ENCODE results near the gene GRK6. TPM values are rescaled to one million over a fixed set of nuclear protein-coding genes. Genes with fewer than 3 reads are reported as not detected.

GRK6 gene
- total RNA-seq, 1 donor from 2014 or later = 46.4 TPM

DNA sequence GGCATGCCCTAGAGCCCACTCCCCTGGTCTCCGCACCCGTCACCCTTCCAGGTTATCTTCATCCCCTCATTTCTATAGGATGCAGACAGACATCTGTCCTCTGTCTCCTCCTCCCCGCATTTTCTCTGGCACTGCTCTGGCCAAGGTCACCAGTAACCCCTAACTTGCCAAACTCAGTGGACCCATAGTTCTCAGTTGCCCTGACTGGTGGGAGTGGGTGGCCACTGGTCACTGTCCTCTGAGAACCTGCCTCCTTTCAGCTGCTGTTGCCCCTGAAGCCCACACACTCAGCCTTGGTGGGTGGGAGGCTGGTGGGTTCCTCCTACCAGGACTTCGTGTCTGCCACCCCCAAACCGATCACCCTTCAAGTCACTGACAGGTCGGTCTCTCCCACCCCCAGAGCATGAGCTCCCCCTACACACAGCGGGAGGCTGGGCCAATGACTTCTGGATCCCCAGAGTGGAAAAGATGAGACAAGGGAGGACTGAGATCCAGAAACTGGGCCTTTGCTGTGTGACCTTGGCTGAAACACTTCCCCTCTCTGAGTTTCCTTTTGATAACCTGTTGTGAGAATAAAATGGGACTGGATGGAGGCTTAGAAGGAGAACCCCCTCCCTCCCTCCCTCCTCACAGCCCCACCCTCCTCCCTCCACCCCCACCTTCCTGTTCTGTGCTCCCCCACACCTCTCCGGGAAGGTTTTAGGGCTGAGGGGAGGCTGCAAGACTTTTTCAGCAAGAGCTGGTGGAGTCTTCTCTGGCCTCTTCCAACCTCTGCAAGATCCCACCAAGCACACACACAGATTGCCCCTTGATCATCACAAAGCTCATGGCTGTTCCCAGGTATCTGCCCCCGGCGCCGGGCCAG, 49.3 kb downstream of the GRK6 start:
- H3K4me3 ChIP-seq (ENCODE audit: low read depth, low read length) = no peak overlapping the region
- H3K27me3 ChIP-seq (ENCODE audit: control insufficient read depth, insufficient read depth, low read length) = no peaks in the 10 kb centered on the region
- DNase-seq (ENCODE audit: low read depth) = no peak
- TF ChIP-seq, protein P1, sequence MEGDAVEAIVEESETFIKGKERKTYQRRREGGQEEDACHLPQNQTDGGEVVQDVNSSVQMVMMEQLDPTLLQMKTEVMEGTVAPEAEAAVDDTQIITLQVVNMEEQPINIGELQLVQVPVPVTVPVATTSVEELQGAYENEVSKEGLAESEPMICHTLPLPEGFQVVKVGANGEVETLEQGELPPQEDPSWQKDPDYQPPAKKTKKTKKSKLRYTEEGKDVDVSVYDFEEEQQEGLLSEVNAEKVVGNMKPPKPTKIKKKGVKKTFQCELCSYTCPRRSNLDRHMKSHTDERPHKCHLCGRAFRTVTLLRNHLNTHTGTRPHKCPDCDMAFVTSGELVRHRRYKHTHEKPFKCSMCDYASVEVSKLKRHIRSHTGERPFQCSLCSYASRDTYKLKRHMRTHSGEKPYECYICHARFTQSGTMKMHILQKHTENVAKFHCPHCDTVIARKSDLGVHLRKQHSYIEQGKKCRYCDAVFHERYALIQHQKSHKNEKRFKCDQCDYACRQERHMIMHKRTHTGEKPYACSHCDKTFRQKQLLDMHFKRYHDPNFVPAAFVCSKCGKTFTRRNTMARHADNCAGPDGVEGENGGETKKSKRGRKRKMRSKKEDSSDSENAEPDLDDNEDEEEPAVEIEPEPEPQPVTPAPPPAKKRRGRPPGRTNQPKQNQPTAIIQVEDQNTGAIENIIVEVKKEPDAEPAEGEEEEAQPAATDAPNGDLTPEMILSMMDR (IDR thresholded peaks at IDR 0.05; ENCODE audit: insufficient read depth, low read length, poor library complexity, severe bottlenecking) = no peak
- H3K36me3 ChIP-seq (ENCODE audit: control insufficient read depth, insufficient read depth, low read length) = peaks cover 2% of the 10 kb centered on the region

DNA sequence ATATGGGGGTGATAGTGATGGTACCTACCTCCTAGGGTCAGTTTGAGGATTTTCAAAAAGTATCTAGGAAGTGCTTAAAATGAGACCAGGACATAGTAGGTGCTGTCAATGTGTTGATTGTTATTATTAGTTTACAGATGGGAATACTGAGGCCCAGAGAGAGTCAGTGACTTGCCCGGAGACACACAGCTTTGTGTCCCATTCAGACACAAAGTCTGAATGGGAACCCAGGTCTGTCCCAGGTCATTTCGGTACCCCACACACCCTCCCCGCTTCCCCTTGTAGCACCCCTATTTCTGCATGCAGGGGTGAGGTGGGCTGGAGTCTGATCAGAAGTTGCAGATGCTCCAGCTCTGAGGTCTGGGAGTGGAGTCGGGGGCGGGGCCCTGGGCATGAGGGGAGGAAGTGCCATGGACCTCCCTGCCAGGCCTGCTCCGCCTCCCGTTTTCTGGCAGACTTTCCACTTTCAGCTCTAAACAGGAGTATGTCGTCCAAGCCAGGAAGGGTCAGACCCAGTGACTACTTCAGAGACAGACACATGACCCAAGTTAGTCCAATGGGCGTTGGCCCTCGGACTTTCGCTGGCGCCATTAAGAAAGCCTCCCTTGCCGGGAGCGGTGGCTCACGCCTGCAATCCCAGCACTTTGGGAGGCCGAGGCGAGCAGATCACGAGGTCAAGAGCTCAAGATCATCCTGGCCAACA, 50.2 kb downstream of the GRK6 start:
- no peaks in the 10 kb centered on the region for H3K27me3 ChIP-seq (ENCODE audit: control insufficient read depth, insufficient read depth, low read length)
- H3K4me3 ChIP-seq (ENCODE audit: low read depth, low read length) = no peak overlapping the region
- peaks cover 1% of the 10 kb centered on the region for H3K36me3 ChIP-seq (ENCODE audit: control insufficient read depth, insufficient read depth, low read length)
- TF ChIP-seq, protein P1 (IDR thresholded peaks at IDR 0.05; ENCODE audit: insufficient read depth, low read length, poor library complexity, severe bottlenecking) = no peak
- DNase-seq (ENCODE audit: low read depth) = no peak

DNA sequence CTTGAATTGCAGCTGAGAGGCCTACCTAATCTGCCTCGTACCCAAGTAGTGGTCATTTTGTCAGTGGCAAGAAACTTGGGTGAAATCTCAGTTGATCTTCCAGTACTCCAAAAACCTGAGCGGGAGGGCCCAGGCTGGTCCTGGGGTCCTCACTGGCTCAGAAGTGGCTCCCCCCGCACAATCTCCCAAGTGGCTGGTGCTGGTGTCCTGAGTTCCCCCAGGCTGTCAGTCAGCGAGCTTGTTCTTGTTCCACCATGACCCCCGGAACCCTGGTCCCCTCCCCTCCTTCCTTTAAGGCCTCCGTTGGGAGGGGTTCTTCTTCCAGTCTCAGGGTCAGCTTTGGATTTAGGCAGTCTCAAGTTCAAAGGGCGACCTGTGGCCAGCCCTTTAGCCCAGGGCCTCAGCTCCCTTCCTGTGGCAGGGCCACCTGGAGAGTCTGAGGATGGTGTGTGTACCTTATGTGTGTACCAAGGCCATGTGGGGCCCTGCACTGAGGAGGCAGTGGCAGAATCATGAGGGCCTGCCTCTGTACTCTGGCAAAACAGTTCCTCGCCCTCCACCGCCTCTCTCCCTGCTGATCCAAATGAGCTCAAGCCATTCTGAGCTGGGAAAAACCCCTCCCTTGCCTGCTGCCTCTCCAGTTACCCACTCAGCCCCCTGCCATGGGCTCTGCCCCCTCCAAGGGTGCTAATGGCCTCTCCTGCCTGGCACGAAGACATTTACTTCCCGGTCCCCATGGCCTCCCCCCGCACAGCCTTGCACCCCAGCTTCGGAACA, 51.4 kb downstream of the GRK6 start:
- TF ChIP-seq, protein P1 (IDR thresholded peaks at IDR 0.05; ENCODE audit: insufficient read depth, low read length, poor library complexity, severe bottlenecking) = no peak
- DNase-seq (ENCODE audit: low read depth) = no peak
- Histone ChIP-seq H3K36me3 (ENCODE audit: control insufficient read depth, insufficient read depth, low read length) (no peaks in the 10 kb centered on the region), H3K4me3 (ENCODE audit: low read depth, low read length) (no peak overlapping the region), H3K27me3 (ENCODE audit: control insufficient read depth, insufficient read depth, low read length) (no peaks in the 10 kb centered on the region)

DNA sequence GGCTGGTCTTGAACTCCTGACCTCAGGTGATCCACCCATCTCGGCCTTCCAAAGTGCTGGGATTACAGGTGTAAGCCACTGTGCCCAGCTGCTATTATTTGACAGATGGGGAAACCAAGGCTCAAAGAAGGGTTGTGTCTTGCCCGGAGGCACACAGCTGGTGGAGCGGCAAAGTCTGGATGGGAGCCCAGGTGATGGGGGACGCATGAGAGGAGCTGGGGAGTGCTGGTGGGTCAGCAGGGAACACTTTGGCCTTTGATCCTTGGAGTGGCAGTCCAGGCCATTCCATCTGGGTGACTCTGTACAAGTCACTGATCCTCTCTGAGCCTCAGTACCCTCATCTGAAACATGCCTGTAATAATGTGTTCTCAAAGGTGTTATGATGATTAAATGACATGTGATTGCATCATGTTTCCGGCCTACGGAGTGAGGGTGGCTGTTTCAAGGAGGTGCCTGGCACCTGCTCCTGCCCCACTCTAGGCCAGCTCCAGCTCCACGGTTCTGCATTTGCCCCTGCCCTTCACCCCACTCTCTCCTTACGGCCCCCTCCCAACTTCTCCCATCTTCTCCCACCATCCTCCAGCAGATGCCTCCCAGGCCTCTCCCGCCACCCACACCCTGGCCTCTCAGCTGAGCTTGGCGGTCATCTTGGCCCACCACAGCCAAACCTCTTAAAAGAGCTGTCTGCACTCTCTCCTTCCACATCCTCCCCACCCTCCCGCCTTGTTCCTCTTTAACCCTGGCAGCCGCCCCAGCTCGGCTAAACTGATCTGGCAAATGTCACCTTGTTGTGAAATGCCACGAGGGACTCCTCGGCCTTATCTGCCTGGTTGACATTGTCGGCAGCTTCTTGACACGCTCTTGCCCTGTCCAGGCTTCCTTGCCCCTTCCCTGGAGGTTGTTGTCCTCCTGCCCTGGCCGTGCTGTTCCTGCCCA, 52.5 kb downstream of the GRK6 start:
- no peak overlapping the region for H3K4me3 ChIP-seq (ENCODE audit: low read depth, low read length)

More for the DNA sequence above, 52.5 kb downstream of the GRK6 start:
- no peaks in the 10 kb centered on the region for H3K27me3 ChIP-seq (ENCODE audit: control insufficient read depth, insufficient read depth, low read length)
- no peak for DNase-seq (ENCODE audit: low read depth)
- TF ChIP-seq, protein P1 (IDR thresholded peaks at IDR 0.05; ENCODE audit: insufficient read depth, low read length, poor library complexity, severe bottlenecking) = no peak
- H3K36me3 ChIP-seq (ENCODE audit: control insufficient read depth, insufficient read depth, low read length) = peaks cover 2% of the 10 kb centered on the region

Measured in kidney epithelial cell (primary cell).